Liver (tissue), 9 donors: ENCODE results near the gene CREBBP. TPM values are rescaled to one million over a fixed set of nuclear protein-coding genes. Genes with fewer than 3 reads are reported as not detected.

ENCODE experiments used
- DNase-seq: peaks from one replicate; pipeline ENCODE4 v3.0.0-alpha.2; 2017; ENCODE audit warnings: low spot score
- H3K27ac ChIP-seq, 2 donors: one replicate each; pipeline ENCODE4 v1.7.0; 2013; ENCODE audit warnings: inconsistent platforms in 2 of 2, low read length in 2 of 2, control low read depth in 1 of 2, low read depth in 1 of 2, mild to moderate bottlenecking in 1 of 2
- H3K27me3 ChIP-seq, 4 donors: one replicate each; pipeline versions ENCODE4 v1.6.1 to v1.7.0; 2013; ENCODE audit warnings: low read length in 3 of 4, inconsistent platforms in 1 of 4, mild to moderate bottlenecking in 1 of 4, moderate library complexity in 1 of 4; ENCODE audit not compliant: control insufficient read depth in 4 of 4, insufficient read depth in 4 of 4
- H3K36me3 ChIP-seq, 4 donors: one replicate each; pipeline versions ENCODE4 v1.6.1 to v1.7.0; 2013; ENCODE audit warnings: low read length in 3 of 4, mild to moderate bottlenecking in 3 of 4, low read depth in 1 of 4, moderate library complexity in 1 of 4; ENCODE audit not compliant: control insufficient read depth in 4 of 4, insufficient read depth in 3 of 4
- H3K4me1 ChIP-seq, 4 donors: one replicate each; pipeline versions ENCODE4 v1.6.1 to v1.7.0; 2013; ENCODE audit warnings: low read length in 3 of 4, mild to moderate bottlenecking in 3 of 4, moderate library complexity in 1 of 4; ENCODE audit not compliant: control insufficient read depth in 4 of 4, insufficient read depth in 4 of 4
- H3K4me3 ChIP-seq, 3 donors: one replicate each; pipeline versions ENCODE4 v1.6.1 to v1.7.0; 2013; ENCODE audit warnings: low read length in 3 of 3, control low read depth in 1 of 3, low read depth in 1 of 3, mild to moderate bottlenecking in 1 of 3
- H3K9ac ChIP-seq, 2 donors: one replicate each; pipeline ENCODE4 v1.7.0; 2013; ENCODE audit warnings: low read length in 2 of 2, mild to moderate bottlenecking in 2 of 2, moderate library complexity in 2 of 2, control low read depth in 1 of 2, low read depth in 1 of 2
- H3K9me3 ChIP-seq, 4 donors: one replicate each; pipeline versions ENCODE4 v1.6.1 to v1.7.0; 2013; ENCODE audit warnings: low read length in 3 of 4; ENCODE audit not compliant: control insufficient read depth in 4 of 4
- ATF3 ChIP-seq: IDR thresholded peaks from 2 replicates; pipeline ENCODE4 v1.6.1; 2016; ENCODE audit warnings: antibody characterized with exemption
- CTCF ChIP-seq: fragments of 150-350 bp; IDR thresholded peaks from 2 replicates; pipeline ENCODE4 v1.5.1; 2017; ENCODE audit warnings: improper control_type of control experiment, low read depth, low read length; ENCODE audit not compliant: missing input control
- EGR1 ChIP-seq, 2 donors: IDR thresholded peaks; 2 replicates each; pipeline ENCODE4 v1.6.1; 2016 to 2018; ENCODE audit warnings: antibody characterized with exemption in 2 of 2, low read depth in 2 of 2
- FOXA1 ChIP-seq: IDR thresholded peaks from 2 replicates; pipeline ENCODE4 v1.6.1; 2016; ENCODE audit warnings: antibody characterized with exemption
- FOXA2 ChIP-seq: IDR thresholded peaks from 2 replicates; pipeline ENCODE4 v1.6.1; 2016; ENCODE audit warnings: antibody characterized with exemption
- GABPA ChIP-seq, 2 donors: IDR thresholded peaks in 1 of 2; conservative IDR thresholded peaks in 1 of 2; 2 replicates each; pipeline ENCODE4 v1.6.1; 2016; ENCODE audit warnings: antibody characterized with exemption in 2 of 2, mild to moderate bottlenecking in 1 of 2, moderate library complexity in 1 of 2
- HNF4A ChIP-seq, 2 donors: conservative IDR thresholded peaks; 2 replicates each; pipeline ENCODE4 v1.6.1; 2016; ENCODE audit warnings: antibody characterized with exemption in 2 of 2, mild to moderate bottlenecking in 2 of 2
- HNF4G ChIP-seq: IDR thresholded peaks from 2 replicates; pipeline ENCODE4 v1.6.1; 2016; ENCODE audit warnings: antibody characterized with exemption
- JUND ChIP-seq, 2 donors: IDR thresholded peaks; 2 replicates each; pipeline ENCODE4 v1.6.1; 2016; ENCODE audit warnings: antibody characterized with exemption in 2 of 2
- NR2F2 ChIP-seq: IDR thresholded peaks from 2 replicates; pipeline ENCODE4 v1.6.1; 2016; ENCODE audit warnings: antibody characterized with exemption
- RAD21 ChIP-seq, 2 donors: IDR thresholded peaks; 2 replicates each; pipeline ENCODE4 v1.6.1; 2016; ENCODE audit warnings: antibody characterized with exemption in 2 of 2, mild to moderate bottlenecking in 2 of 2
- REST ChIP-seq: IDR thresholded peaks from 2 replicates; pipeline ENCODE4 v1.6.1; 2016; ENCODE audit warnings: antibody characterized with exemption, mild to moderate bottlenecking
- RXRA ChIP-seq, 2 donors: IDR thresholded peaks; 2 replicates each; pipeline ENCODE4 v1.6.1; 2017 to 2018; ENCODE audit warnings: antibody characterized with exemption in 2 of 2, mild to moderate bottlenecking in 1 of 2
- SP1 ChIP-seq: IDR thresholded peaks from 2 replicates; pipeline ENCODE4 v1.6.1; 2018; ENCODE audit warnings: antibody characterized with exemption, mild to moderate bottlenecking
- TAF1 ChIP-seq: conservative IDR thresholded peaks from 2 replicates; pipeline ENCODE4 v1.6.1; 2016; ENCODE audit warnings: antibody characterized with exemption, mild to moderate bottlenecking
- YY1 ChIP-seq: IDR thresholded peaks from 2 replicates; pipeline ENCODE4 v1.6.1; 2016; ENCODE audit warnings: antibody characterized with exemption, mild to moderate bottlenecking
- ZBTB33 ChIP-seq: IDR thresholded peaks from 2 replicates; pipeline ENCODE4 v1.6.1; 2016; ENCODE audit warnings: antibody characterized with exemption
- WGBS: extraction: QIAGEN DNeasy Blood & Tissue Kit; methylation state at CpG from one replicate; pipeline ENCODE4 v1.1.7; 2013; 5-methylcytosine and 5-hydroxymethylcytosine counted together
- polyA plus RNA-seq, 2 donors: library from polyadenylated mRNA; stranded (reverse) in 1 of 2; unstranded in 1 of 2; fragments of 200-250 nt in 1 of 2; fragments of >200 nt in 1 of 2; fragmentation: Nextera tagmentation in 1 of 2; extraction: Ambion mirVana in 1 of 2; gene quantifications; one replicate each; pipeline versions ENCODE4 v1.2.1 to v1.2.3, GENCODE V29; 2013 to 2015
- total RNA-seq, 2 donors: library from RNA; depleted of rRNA; stranded (reverse); fragments of >200 nt; gene quantifications; one replicate each; pipeline ENCODE4 v1.2.3, GENCODE V29; 2014
- TF ChIP-seq, protein P1 (sequence below): IDR thresholded peaks from 2 replicates; pipeline ENCODE4 v1.6.1; 2016; ENCODE audit warnings: antibody characterized with exemption
- donor health status: healthy.
- donor health status: healthy.
- donor health status: healthy.
- donor health status: healthy.
- donor health status: healthy.

The CREBBP gene
- total and polyA plus RNA-seq, 4 donors = 7.0 to 25.8 (median 19.5) TPM

- 94% methylated on average over 4 of the region's 4 CpGs for WGBS
Observed at GRCh38 chr16:3825940-3826339, 54.6 kb downstream of the CREBBP start.

DNA sequence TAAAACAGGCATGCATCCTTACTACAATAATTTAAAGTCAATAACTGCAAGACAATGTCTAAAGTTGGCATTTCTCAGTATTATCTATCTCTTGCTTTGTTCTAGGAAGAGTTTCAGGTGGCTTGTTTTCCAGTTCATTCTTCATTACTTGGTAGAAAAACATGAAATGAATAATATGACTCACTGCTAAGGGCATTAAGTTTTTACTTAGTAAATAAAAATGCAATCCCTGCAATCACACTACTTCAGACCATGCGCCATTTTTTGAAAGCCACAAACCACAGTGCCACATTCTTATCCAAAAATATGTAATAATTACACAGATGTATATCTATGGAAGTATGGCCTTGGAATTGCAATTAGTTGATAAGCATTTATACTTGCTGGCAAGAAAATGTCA is 55.4 kb downstream of the CREBBP start:
- Histone ChIP-seq H3K27me3 (no peaks in the 10 kb centered on the region), H3K4me3 (no peak overlapping the region), H3K27ac (no peak overlapping the region), H3K9ac (no peak overlapping the region), H3K9me3 (no peaks in the 10 kb centered on the region), H3K4me1 (peaks cover 12 to 39% (median 31%) of the 10 kb centered on the region in 4 donors), H3K36me3 (peaks cover 0 to 2% (median 0%) of the 10 kb centered on the region in 4 donors)
- 85% methylated on average over 1 of the region's 1 CpG for WGBS
- TF ChIP-seq JUND (IDR thresholded peaks at IDR 0.05) (no peak), HNF4G (no peak), TAF1 (no peak), ZBTB33 (no peak), GABPA (IDR thresholded peaks at IDR 0.05 in 1 of 2, conservative IDR thresholded peaks at IDR 0.05 in 1 of 2) (no peak), ATF3 (no peak), HNF4A (conservative IDR thresholded peaks at IDR 0.05) (no peak), RXRA (IDR thresholded peaks at IDR 0.05) (no peak), CTCF (no peak), NR2F2 (no peak), YY1 (no peak), RAD21 (IDR thresholded peaks at IDR 0.05) (no peak), REST (no peak), SP1 (no peak), FOXA1 (no peak), FOXA2 (no peak), EGR1 (IDR thresholded peaks at IDR 0.05; ENCODE audit: low read depth in 2 of 2) (no peak)
- TF ChIP-seq, protein P1, sequence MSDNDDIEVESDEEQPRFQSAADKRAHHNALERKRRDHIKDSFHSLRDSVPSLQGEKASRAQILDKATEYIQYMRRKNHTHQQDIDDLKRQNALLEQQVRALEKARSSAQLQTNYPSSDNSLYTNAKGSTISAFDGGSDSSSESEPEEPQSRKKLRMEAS = no peak
- DNase-seq = no peak

More at GRCh38 chr16:3825940-3826339, 54.6 kb downstream of the CREBBP start:
- no peak for DNase-seq
- Histone ChIP-seq H3K36me3 (peaks cover 0 to 2% (median 0%) of the 10 kb centered on the region in 4 donors), H3K27me3 (no peaks in the 10 kb centered on the region), H3K9ac (no peak overlapping the region), H3K9me3 (no peaks in the 10 kb centered on the region), H3K4me3 (no peak overlapping the region), H3K4me1 (peaks cover 6 to 31% (median 22%) of the 10 kb centered on the region in 4 donors), H3K27ac (no peak overlapping the region)
- TF ChIP-seq EGR1 (IDR thresholded peaks at IDR 0.05; ENCODE audit: low read depth in 2 of 2) = no peak
